Measurements from ENCODE around the gene GRB10.

GRB10 gene

DNA sequence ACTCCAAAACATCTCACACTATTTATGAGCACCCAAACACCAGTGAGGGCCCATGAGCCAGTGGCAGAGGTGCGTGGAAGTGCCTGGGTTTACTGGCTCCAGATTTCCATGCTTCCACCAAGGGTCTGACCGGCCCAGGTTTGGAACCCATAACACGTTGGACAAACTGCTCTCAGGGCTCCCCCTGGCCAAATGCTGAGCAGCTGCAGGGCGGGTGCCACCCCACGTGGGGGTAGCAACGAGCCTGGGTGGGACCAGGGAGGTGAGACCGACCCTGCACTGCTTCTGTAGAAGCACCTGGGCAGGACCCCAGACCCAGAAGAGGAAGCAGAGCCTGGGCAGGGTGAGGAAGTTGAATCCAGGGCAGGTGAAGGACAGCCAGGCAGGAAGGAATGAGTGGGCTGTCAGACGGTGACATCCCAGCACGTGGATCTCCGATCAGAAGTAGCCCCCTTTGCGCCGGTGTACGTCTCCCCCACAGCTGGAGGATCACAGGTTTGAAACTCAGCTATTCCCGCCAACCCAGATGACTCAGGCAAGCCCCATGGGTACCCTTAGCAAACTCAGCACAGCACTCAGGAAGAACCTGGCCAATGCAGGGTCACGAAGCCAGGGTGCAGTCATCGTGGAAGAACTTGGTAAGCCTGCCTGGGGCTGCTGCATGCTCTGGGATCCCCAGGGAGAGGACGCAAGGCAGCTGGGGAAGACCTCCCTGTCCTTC lies 117.1 kb downstream of the GRB10 start:
- no peak for DNase-seq (ENCODE audit: extremely low spot score)

DNA sequence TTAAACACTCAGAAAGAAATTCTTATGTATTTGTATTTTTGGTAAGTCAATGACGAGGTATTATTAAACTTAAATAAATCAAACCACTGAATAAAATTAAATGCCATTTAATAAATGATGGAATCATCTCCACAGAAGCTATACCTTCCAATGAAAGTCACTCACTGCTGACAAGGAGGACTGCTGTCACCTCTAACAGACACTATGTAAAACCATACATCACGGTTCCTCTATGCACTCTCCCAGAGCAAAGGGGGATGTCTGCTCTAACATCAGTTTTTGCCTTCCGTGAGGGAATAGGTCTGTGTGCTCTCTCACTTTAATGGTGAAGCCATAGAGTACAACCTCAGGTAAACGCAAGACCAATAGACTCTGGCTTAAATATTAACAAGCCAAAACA lies 117.8 kb downstream of the GRB10 start:
- ChIA-PET CTCF (no interaction called here), POLR2A (no interaction called here)
- TF ChIP-seq HDGF (IDR thresholded peaks at IDR 0.05; ENCODE audit: borderline replicate concordance) (no peak), CTBP1 (IDR thresholded peaks at IDR 0.05; ENCODE audit: borderline replicate concordance) (no peak), FOXA1 (IDR thresholded peaks at IDR 0.05) (no peak), FOXM1 (IDR thresholded peaks at IDR 0.05; ENCODE audit: borderline replicate concordance) (no peak), ZNF384 (IDR thresholded peaks at IDR 0.05) (no peak), SUZ12 (IDR thresholded peaks at IDR 0.05) (no peak), TARDBP (IDR thresholded peaks at IDR 0.05) (no peak), LEF1 (IDR thresholded peaks at IDR 0.05; ENCODE audit: borderline replicate concordance) (no peak), SP1 (IDR thresholded peaks at IDR 0.05) (no peak)
- TF ChIP-seq, protein P1, sequence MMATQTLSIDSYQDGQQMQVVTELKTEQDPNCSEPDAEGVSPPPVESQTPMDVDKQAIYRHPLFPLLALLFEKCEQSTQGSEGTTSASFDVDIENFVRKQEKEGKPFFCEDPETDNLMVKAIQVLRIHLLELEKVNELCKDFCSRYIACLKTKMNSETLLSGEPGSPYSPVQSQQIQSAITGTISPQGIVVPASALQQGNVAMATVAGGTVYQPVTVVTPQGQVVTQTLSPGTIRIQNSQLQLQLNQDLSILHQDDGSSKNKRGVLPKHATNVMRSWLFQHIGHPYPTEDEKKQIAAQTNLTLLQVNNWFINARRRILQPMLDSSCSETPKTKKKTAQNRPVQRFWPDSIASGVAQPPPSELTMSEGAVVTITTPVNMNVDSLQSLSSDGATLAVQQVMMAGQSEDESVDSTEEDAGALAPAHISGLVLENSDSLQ (IDR thresholded peaks at IDR 0.05): no peak
- no peak for DNase-seq (ENCODE audit: extremely low spot score)

More for the DNA sequence above, 117.1 kb downstream of the GRB10 start:
- CTCF ChIA-PET: interaction anchor here (0.7 kb wide), 1 partner anchor 198 kb away, joined by 3 read pairs; no protein-coding TSS in a partner anchor
- POLR2A ChIA-PET: no interaction called here
- TF ChIP-seq ARNT (IDR thresholded peaks at IDR 0.05): no peak
- no peak for TF ChIP-seq FOXA1 (IDR thresholded peaks at IDR 0.05)
- no peak for TF ChIP-seq TARDBP (IDR thresholded peaks at IDR 0.05)
- TF ChIP-seq SUZ12 (IDR thresholded peaks at IDR 0.05): no peak
- TF ChIP-seq FOXK2 (IDR thresholded peaks at IDR 0.05): no peak
- TF ChIP-seq ZNF384 (IDR thresholded peaks at IDR 0.05): no peak
- TF ChIP-seq LEF1 (IDR thresholded peaks at IDR 0.05; ENCODE audit: borderline replicate concordance): no peak
- no peak for TF ChIP-seq FOXM1 (IDR thresholded peaks at IDR 0.05; ENCODE audit: borderline replicate concordance)
- TF ChIP-seq HDGF (IDR thresholded peaks at IDR 0.05; ENCODE audit: borderline replicate concordance): no peak
- TF ChIP-seq CTBP1 (IDR thresholded peaks at IDR 0.05; ENCODE audit: borderline replicate concordance): no peak
- TF ChIP-seq BHLHE40 (IDR thresholded peaks at IDR 0.05; ENCODE audit: borderline replicate concordance): no peak
- no peak for TF ChIP-seq ELF4 (IDR thresholded peaks at IDR 0.05)
- no peak for TF ChIP-seq L3MBTL2 (conservative IDR thresholded peaks at IDR 0.05)
- TF ChIP-seq, protein P1 (IDR thresholded peaks at IDR 0.05): no peak
- TF ChIP-seq NFRKB (IDR thresholded peaks at IDR 0.05): no peak

DNA sequence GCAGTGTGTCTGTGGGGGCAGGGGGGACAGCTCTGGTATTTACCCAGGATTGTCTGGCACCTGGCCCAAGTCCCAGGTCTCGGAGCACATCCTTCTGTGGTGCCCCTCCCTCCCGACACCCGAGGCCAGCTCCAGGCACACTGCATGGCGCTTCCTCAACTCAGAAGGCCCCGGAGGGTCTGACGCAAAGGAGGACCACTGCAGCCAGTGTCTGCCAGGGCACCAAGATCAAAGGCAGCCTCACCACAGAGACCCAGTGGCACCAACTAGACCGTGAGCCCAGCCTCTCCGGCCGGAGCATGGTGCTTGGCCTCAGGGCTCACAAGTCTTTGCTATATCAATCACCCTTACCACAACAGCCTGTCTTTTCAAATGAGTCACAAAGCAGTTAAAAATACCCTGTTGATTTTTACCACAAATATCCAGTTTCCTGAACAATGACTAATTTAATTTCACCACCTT lies 118.2 kb downstream of the GRB10 start:
- DNase-seq (ENCODE audit: extremely low spot score): no peak
- ChIA-PET CTCF (no interaction called here), POLR2A (no interaction called here)
- TF ChIP-seq FOXA1 (IDR thresholded peaks at IDR 0.05) (no peak), SP1 (IDR thresholded peaks at IDR 0.05) (no peak), TARDBP (IDR thresholded peaks at IDR 0.05) (no peak), FOXM1 (IDR thresholded peaks at IDR 0.05; ENCODE audit: borderline replicate concordance) (no peak), CTBP1 (IDR thresholded peaks at IDR 0.05; ENCODE audit: borderline replicate concordance) (no peak), ELF4 (IDR thresholded peaks at IDR 0.05) (no peak), L3MBTL2 (conservative IDR thresholded peaks at IDR 0.05) (no peak), SUZ12 (IDR thresholded peaks at IDR 0.05) (no peak), FOXK2 (IDR thresholded peaks at IDR 0.05) (no peak), BHLHE40 (IDR thresholded peaks at IDR 0.05; ENCODE audit: borderline replicate concordance) (no peak), ZNF384 (IDR thresholded peaks at IDR 0.05) (no peak), ARNT (IDR thresholded peaks at IDR 0.05) (no peak), HDGF (IDR thresholded peaks at IDR 0.05; ENCODE audit: borderline replicate concordance) (no peak), LEF1 (IDR thresholded peaks at IDR 0.05; ENCODE audit: borderline replicate concordance) (no peak), NFRKB (IDR thresholded peaks at IDR 0.05) (no peak)
- TF ChIP-seq, protein P1 (IDR thresholded peaks at IDR 0.05): no peak

DNA sequence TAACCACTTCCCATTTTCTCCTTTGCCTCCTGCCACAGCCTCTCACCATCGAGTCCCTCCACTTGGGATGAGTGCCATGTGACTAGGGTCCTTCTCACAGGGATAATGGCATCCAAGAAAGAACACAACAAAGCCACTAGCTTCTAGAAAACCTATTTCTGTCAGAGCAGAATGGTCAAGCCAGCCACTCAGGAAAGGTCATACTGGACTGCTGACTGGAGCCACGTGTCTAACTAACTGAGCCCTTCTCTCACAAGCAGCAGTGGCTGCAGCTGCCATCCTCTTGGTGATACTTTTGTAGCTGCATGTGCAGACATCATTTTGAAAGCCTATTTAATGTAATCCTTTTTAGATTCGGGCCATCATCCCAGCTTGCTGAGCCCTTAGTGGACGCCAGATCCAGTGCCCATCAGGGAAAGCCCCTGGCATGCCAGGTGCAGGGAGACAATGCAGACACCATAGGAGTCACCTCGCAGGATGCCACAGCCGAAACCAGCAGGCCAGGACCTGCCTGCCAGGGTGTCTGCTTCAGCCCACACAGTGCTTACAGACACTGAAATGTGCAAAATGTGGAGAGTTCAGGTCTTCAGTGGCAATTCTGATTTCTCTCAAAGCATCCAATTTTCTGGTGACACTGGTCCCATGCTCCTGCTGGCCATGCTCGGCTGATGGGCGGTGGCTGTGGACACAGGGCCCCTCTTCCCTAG lies 119.1 kb downstream of the GRB10 start:
- DNase-seq (ENCODE audit: extremely low spot score): no peak
- ChIA-PET POLR2A (no interaction called here), CTCF (no interaction called here)
- TF ChIP-seq SP1 (IDR thresholded peaks at IDR 0.05) (no peak), HDGF (IDR thresholded peaks at IDR 0.05; ENCODE audit: borderline replicate concordance) (no peak), LEF1 (IDR thresholded peaks at IDR 0.05; ENCODE audit: borderline replicate concordance) (no peak), CTBP1 (IDR thresholded peaks at IDR 0.05; ENCODE audit: borderline replicate concordance) (no peak), ZNF384 (IDR thresholded peaks at IDR 0.05) (no peak), L3MBTL2 (conservative IDR thresholded peaks at IDR 0.05) (no peak), FOXK2 (IDR thresholded peaks at IDR 0.05) (no peak), SUZ12 (IDR thresholded peaks at IDR 0.05) (no peak), NFRKB (IDR thresholded peaks at IDR 0.05) (no peak), TARDBP (IDR thresholded peaks at IDR 0.05) (no peak), BHLHE40 (IDR thresholded peaks at IDR 0.05; ENCODE audit: borderline replicate concordance) (no peak), ARNT (IDR thresholded peaks at IDR 0.05) (no peak), FOXM1 (IDR thresholded peaks at IDR 0.05; ENCODE audit: borderline replicate concordance) (no peak), ELF4 (IDR thresholded peaks at IDR 0.05) (no peak), FOXA1 (IDR thresholded peaks at IDR 0.05) (no peak)
- TF ChIP-seq, protein P1 (IDR thresholded peaks at IDR 0.05): no peak

DNA sequence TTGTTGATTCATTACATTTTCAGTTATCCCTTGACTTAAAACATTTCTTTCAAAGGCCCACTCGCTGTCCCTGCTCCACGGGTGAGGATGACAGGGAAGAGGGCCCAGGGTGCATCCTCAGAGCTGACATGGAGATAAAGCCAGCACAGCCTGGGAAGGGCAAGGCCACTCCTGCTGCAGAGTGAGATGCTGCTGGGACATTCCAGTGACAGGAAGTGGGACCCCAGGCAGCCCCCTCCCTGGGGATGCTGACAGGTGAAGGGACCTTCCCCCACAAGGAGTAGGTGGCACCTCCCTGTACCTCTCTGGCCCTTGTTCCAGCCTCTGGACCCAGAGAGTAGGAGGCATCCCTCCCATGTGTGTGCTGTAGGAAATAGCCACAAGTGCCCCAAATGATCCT lies 119.7 kb downstream of the GRB10 start:
- DNase-seq (ENCODE audit: extremely low spot score): no peak
- TF ChIP-seq FOXM1 (IDR thresholded peaks at IDR 0.05; ENCODE audit: borderline replicate concordance): no peak
- no peak for TF ChIP-seq SP1 (IDR thresholded peaks at IDR 0.05)
- TF ChIP-seq NFRKB (IDR thresholded peaks at IDR 0.05): no peak
- TF ChIP-seq FOXA1 (IDR thresholded peaks at IDR 0.05): no peak
- TF ChIP-seq ZNF384 (IDR thresholded peaks at IDR 0.05): no peak
- TF ChIP-seq CTBP1 (IDR thresholded peaks at IDR 0.05; ENCODE audit: borderline replicate concordance): no peak
- TF ChIP-seq, protein P1 (IDR thresholded peaks at IDR 0.05): no peak
- no peak for TF ChIP-seq BHLHE40 (IDR thresholded peaks at IDR 0.05; ENCODE audit: borderline replicate concordance)
- TF ChIP-seq ELF4 (IDR thresholded peaks at IDR 0.05): no peak
- no peak for TF ChIP-seq FOXK2 (IDR thresholded peaks at IDR 0.05)
- TF ChIP-seq L3MBTL2 (conservative IDR thresholded peaks at IDR 0.05): no peak
- no peak for TF ChIP-seq TARDBP (IDR thresholded peaks at IDR 0.05)
- no peak for TF ChIP-seq ARNT (IDR thresholded peaks at IDR 0.05)
- POLR2A ChIA-PET: no interaction called here
- CTCF ChIA-PET: no interaction called here
